Testis (tissue), 2 donors: ENCODE data around the gene SH3PXD2B.

Experiments
- POLR2A ChIP-seq: fragments of 450-650 bp; IDR thresholded peaks from one replicate; pipeline ENCODE4 v1.6.1; 2017; ENCODE audit warnings: antibody characterized with exemption, mild to moderate bottlenecking, moderate library complexity
- TF ChIP-seq, protein P1 (sequence below), 3 experiments: fragments of 450-650 bp in 2 of 3; fragments of 200-600 bp in 1 of 3; sonication (generic) in 1 of 3; IDR thresholded peaks; one replicate each; pipeline ENCODE4 v1.5.1; 2016 to 2019; ENCODE audit warnings: antibody characterized with exemption in 3 of 3, mild to moderate bottlenecking in 2 of 3, moderate library complexity in 1 of 3

DNA sequence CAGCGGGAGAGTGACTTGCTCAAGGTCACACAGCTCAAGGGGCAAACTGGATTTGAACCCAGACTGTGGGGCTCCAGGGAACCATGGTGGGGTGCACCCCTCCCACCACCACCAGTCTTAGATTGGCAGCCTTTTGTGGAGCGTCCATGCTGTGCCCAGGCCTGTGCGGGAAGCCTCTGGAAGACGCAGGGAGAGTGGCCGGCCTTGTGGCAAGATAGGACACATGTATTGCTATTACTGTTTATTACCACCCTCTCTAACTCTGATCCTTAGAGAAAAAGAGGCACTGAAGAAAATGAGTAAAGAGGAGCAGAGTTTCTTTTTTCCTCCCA lies 25.4 kb upstream of the SH3PXD2B start:
- TF ChIP-seq, protein P1, sequence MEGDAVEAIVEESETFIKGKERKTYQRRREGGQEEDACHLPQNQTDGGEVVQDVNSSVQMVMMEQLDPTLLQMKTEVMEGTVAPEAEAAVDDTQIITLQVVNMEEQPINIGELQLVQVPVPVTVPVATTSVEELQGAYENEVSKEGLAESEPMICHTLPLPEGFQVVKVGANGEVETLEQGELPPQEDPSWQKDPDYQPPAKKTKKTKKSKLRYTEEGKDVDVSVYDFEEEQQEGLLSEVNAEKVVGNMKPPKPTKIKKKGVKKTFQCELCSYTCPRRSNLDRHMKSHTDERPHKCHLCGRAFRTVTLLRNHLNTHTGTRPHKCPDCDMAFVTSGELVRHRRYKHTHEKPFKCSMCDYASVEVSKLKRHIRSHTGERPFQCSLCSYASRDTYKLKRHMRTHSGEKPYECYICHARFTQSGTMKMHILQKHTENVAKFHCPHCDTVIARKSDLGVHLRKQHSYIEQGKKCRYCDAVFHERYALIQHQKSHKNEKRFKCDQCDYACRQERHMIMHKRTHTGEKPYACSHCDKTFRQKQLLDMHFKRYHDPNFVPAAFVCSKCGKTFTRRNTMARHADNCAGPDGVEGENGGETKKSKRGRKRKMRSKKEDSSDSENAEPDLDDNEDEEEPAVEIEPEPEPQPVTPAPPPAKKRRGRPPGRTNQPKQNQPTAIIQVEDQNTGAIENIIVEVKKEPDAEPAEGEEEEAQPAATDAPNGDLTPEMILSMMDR (IDR thresholded peaks at IDR 0.05) = no peak
- no peak for TF ChIP-seq POLR2A
